HEK293 (cell line): ENCODE results near the gene RAB6A.

ENCODE experiments used
- BCL11B ChIP-seq: fragments of 450-650 bp; formaldehyde crosslinking; IDR thresholded peaks from 2 replicates; pipeline ENCODE4 v1.5.1; 2016; ENCODE audit warnings: low read depth, missing biosample characterization, missing genetic modification characterization
- TF ChIP-seq, protein P1 (sequence below): fragments of 450-650 bp; formaldehyde crosslinking; IDR thresholded peaks from 2 replicates; pipeline ENCODE4 v1.5.1; 2016; ENCODE audit warnings: missing biosample characterization, missing genetic modification characterization

DNA sequence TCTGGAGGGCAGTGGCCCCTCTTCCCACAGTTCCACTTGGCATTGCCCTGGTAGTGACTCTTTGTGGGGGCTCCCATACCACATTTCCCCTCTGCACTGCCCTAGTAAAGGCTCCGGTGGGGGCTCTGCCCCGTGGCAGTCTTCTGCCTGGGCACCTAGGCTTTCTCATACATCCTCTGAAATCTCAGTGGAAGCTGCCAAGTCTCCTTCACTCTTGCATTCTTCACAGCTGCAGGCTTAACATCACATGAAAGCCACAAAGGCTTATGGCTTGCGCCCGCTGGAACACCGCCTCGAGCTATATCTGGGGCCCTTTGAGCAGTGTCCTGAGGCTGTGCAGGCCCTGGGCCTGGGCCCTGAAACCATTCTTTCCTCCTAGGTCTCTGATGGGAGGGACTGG, 89.2 kb downstream of the RAB6A start:
- TF ChIP-seq, protein P1, sequence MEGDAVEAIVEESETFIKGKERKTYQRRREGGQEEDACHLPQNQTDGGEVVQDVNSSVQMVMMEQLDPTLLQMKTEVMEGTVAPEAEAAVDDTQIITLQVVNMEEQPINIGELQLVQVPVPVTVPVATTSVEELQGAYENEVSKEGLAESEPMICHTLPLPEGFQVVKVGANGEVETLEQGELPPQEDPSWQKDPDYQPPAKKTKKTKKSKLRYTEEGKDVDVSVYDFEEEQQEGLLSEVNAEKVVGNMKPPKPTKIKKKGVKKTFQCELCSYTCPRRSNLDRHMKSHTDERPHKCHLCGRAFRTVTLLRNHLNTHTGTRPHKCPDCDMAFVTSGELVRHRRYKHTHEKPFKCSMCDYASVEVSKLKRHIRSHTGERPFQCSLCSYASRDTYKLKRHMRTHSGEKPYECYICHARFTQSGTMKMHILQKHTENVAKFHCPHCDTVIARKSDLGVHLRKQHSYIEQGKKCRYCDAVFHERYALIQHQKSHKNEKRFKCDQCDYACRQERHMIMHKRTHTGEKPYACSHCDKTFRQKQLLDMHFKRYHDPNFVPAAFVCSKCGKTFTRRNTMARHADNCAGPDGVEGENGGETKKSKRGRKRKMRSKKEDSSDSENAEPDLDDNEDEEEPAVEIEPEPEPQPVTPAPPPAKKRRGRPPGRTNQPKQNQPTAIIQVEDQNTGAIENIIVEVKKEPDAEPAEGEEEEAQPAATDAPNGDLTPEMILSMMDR (tag by site-specific recombination): no peak
- no peak for TF ChIP-seq BCL11B
